22Rv1 (cell line): ENCODE results near the gene ABCC12.

ENCODE experiments used
- ZFX ChIP-seq: fragments of 450-650 bp; IDR thresholded peaks from 2 replicates; pipeline ENCODE4 v1.6.1; 2017; ENCODE audit warnings: antibody characterized with exemption, borderline replicate concordance
- TF ChIP-seq, protein P1 (sequence below): fragments of 450-650 bp; IDR thresholded peaks from 2 replicates; pipeline ENCODE4 v1.5.1; 2017; ENCODE audit warnings: mild to moderate bottlenecking

DNA sequence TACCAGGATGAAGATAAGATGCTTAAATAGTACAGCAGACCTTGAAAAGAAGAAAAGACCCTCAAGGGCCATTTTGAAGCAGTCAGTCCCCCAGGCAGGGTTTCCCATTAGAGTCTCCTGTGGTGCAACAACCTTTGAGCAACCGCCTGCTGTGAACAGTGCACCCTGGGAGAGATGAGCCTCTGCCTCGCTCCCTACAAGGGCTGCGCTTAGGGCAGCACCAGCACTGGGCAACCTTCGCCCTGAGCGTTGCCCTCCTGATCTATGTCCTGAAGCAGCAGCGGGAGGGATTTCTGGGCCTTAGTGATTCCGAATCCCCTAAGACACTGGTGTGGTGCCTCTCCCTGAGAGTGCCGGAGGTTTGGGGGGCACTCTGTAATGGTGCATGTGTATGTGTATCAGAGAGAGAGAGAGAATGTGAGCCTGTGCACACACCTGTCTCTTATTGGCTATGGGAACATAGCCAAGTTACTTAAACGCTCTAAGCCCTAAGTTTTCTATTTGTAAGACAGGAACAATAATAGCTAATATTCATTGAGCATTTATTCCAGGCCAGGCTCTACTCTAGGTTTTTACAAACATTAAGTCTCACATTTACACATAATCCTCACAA lies 25.2 kb upstream of the ABCC12 start:
- TF ChIP-seq, protein P1, sequence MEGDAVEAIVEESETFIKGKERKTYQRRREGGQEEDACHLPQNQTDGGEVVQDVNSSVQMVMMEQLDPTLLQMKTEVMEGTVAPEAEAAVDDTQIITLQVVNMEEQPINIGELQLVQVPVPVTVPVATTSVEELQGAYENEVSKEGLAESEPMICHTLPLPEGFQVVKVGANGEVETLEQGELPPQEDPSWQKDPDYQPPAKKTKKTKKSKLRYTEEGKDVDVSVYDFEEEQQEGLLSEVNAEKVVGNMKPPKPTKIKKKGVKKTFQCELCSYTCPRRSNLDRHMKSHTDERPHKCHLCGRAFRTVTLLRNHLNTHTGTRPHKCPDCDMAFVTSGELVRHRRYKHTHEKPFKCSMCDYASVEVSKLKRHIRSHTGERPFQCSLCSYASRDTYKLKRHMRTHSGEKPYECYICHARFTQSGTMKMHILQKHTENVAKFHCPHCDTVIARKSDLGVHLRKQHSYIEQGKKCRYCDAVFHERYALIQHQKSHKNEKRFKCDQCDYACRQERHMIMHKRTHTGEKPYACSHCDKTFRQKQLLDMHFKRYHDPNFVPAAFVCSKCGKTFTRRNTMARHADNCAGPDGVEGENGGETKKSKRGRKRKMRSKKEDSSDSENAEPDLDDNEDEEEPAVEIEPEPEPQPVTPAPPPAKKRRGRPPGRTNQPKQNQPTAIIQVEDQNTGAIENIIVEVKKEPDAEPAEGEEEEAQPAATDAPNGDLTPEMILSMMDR, result no peak
- no peak for TF ChIP-seq ZFX
